Measurements from ENCODE around the gene LAMA2.

DNA sequence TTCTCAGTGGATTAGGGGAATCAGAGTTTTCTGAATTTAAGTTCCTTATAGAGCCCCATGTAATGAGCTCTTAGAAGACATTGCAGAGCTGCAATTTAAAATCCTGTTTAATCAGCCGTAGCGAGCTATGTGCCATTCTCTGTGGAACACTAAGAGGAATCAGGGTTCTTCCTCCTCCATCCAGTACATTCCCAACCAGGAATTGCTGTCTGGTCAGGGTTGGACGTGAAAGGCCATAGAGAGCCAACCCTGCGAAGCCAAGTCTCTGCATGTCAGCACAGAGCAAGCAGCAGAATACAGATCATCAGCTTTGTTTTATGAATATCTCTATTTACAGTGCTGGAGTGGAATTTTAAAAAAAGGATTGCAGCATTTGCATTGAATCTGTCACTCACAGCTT lies 366.0 kb downstream of the LAMA2 start:
- TF ChIP-seq, protein P1, sequence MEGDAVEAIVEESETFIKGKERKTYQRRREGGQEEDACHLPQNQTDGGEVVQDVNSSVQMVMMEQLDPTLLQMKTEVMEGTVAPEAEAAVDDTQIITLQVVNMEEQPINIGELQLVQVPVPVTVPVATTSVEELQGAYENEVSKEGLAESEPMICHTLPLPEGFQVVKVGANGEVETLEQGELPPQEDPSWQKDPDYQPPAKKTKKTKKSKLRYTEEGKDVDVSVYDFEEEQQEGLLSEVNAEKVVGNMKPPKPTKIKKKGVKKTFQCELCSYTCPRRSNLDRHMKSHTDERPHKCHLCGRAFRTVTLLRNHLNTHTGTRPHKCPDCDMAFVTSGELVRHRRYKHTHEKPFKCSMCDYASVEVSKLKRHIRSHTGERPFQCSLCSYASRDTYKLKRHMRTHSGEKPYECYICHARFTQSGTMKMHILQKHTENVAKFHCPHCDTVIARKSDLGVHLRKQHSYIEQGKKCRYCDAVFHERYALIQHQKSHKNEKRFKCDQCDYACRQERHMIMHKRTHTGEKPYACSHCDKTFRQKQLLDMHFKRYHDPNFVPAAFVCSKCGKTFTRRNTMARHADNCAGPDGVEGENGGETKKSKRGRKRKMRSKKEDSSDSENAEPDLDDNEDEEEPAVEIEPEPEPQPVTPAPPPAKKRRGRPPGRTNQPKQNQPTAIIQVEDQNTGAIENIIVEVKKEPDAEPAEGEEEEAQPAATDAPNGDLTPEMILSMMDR (IDR thresholded peaks at IDR 0.05) = no peak
- TF ChIP-seq POLR2A (IDR thresholded peaks at IDR 0.05) (no peak), POLR2AphosphoS5 (IDR thresholded peaks at IDR 0.05) (no peak), EP300 (IDR thresholded peaks at IDR 0.05) (no peak)

Measured in suprapubic skin (tissue), 4 donors.